T47D (cell line): ENCODE data around the gene HINFP.
"Not testable (repeated sequence)": the region's sequence is repeated elsewhere in the genome, so short reads cannot be mapped to it uniquely, and the experiment has no call there.

Experiments
- DNase-seq, 2 experiments: peaks; one replicate each; pipeline versions ENCODE4 v3.0.0 to v3.0.0-alpha.2; 2011 to 2012; ENCODE audit warnings: low read depth in 1 of 2, low spot score in 1 of 2
- JUND ChIP-seq: IDR thresholded peaks from 2 replicates; pipeline ENCODE4 v1.6.1; 2012; ENCODE audit warnings: low read depth
- in situ Hi-C: cut with HindIII; loops from 2 replicates; pipeline ENCODE4 v1.10.0; 2016; ENCODE audit warnings: low sequenced_read_pairs, low pct_unique_long_range_greater_than_20kb

The HINFP gene

GRCh38 chr11:119157063-119157462, 35.7 kb downstream of the HINFP start:
- no peak for TF ChIP-seq JUND
- DNase-seq, result peak; percentile 44 to 86
- in situ Hi-C loops, result no loop called here

GRCh38 chr11:119158467-119158866, 37.1 kb downstream of the HINFP start:
- DNase-seq, result no peak
- in situ Hi-C loops, result no loop called here
- no peak for TF ChIP-seq JUND

GRCh38 chr11:119160151-119160550, 38.8 kb downstream of the HINFP start:
- DNase-seq, result no peak
- no peak for TF ChIP-seq JUND
- in situ Hi-C loops, result no loop called here

- in situ Hi-C loops, result no loop called here
- TF ChIP-seq JUND, result no peak
Observed at GRCh38 chr11:119161871-119162270, 40.5 kb downstream of the HINFP start.

GRCh38 chr11:119166368-119167076, 45.1 kb downstream of the HINFP start:
- no peak for TF ChIP-seq JUND
- in situ Hi-C loops, result no loop called here
- DNase-seq, result peak in 1 of 2 experiments; percentile 35

More at GRCh38 chr11:119161871-119162270, 40.5 kb downstream of the HINFP start:
- no peak for DNase-seq

GRCh38 chr11:119167077-119167458, 45.7 kb downstream of the HINFP start:
- in situ Hi-C loops, DNase-seq: not testable (repeated sequence)

GRCh38 chr11:119167933-119168332, 46.6 kb downstream of the HINFP start:
- no peak for TF ChIP-seq JUND
- no peak for DNase-seq
- in situ Hi-C loops, result no loop called here

- TF ChIP-seq JUND, result no peak
- in situ Hi-C loops, result no loop called here
Observed at GRCh38 chr11:119168471-119169281, 47.3 kb downstream of the HINFP start, which contains the start of gene NLRX1. NLRX1 (plus strand) TSS chr11:119168725; CDS start chr11:119171404, 2,679 bp downstream.

GRCh38 chr11:119169282-119169719, 47.9 kb downstream of the HINFP start:
- in situ Hi-C loops, result no loop called here
- DNase-seq, result peak; percentile 67 to 86
- no peak for TF ChIP-seq JUND

More at GRCh38 chr11:119168471-119169281, 47.3 kb downstream of the HINFP start, which contains the start of gene NLRX1:
- peak; percentile 92 to 95 for DNase-seq

- TF ChIP-seq JUND, result no peak
- in situ Hi-C loops, result no loop called here
- DNase-seq, result no peak
Observed at GRCh38 chr11:119172513-119172912, 51.1 kb downstream of the HINFP start.

- in situ Hi-C loops, result no loop called here
- no peak for DNase-seq
- TF ChIP-seq JUND, result no peak
Observed at GRCh38 chr11:119173453-119173852, 52.1 kb downstream of the HINFP start.

- in situ Hi-C loops, result no loop called here
- TF ChIP-seq JUND, result no peak
- no peak for DNase-seq
Observed at GRCh38 chr11:119175493-119176077, 54.2 kb downstream of the HINFP start.

- TF ChIP-seq JUND, result no peak
- DNase-seq, result no peak
- in situ Hi-C loops, result no loop called here
Observed at GRCh38 chr11:119178166-119178680, 56.8 kb downstream of the HINFP start.
